Thymus (tissue), 11 donors: ENCODE data around the gene TENM3. TPM values are rescaled to one million over a fixed set of nuclear protein-coding genes. Genes with fewer than 3 reads are reported as not detected.
"Not testable (repeated sequence)": the region's sequence is repeated elsewhere in the genome, so short reads cannot be mapped to it uniquely, and the experiment has no call there.

Experiments
- DNase-seq, 9 donors: peaks; one replicate each; pipeline ENCODE4 v3.0.0-alpha.2; 2013; ENCODE audit warnings: low spot score in 9 of 9, low read depth in 6 of 9, missing footprints in 1 of 9
- H3K27ac ChIP-seq, 2 donors: one replicate each; pipeline ENCODE4 v1.5.1; 2013; ENCODE audit warnings: control low read depth in 1 of 2, low read depth in 1 of 2, low read length in 1 of 2, mild to moderate bottlenecking in 1 of 2, moderate library complexity in 1 of 2
- H3K27me3 ChIP-seq, 2 donors: one replicate each; pipeline ENCODE4 v1.5.1; 2013; ENCODE audit warnings: low read length in 1 of 2; ENCODE audit not compliant: control insufficient read depth in 2 of 2, insufficient read depth in 1 of 2
- H3K36me3 ChIP-seq, 2 donors: one replicate each; pipeline ENCODE4 v1.5.1; 2013; ENCODE audit warnings: low read length in 1 of 2, mild to moderate bottlenecking in 1 of 2, moderate library complexity in 1 of 2; ENCODE audit not compliant: control insufficient read depth in 2 of 2, insufficient read depth in 2 of 2
- H3K4me1 ChIP-seq, 2 donors: one replicate each; pipeline ENCODE4 v1.5.1; 2013; ENCODE audit warnings: low read length in 2 of 2; ENCODE audit not compliant: control insufficient read depth in 2 of 2, insufficient read depth in 2 of 2
- H3K4me3 ChIP-seq, 2 donors: one replicate each; pipeline ENCODE4 v1.5.1; 2013; ENCODE audit warnings: low read length in 2 of 2, control low read depth in 1 of 2, mild to moderate bottlenecking in 1 of 2
- H3K9me3 ChIP-seq, 2 donors: one replicate each; pipeline ENCODE4 v1.5.1; 2013; ENCODE audit warnings: low read length in 1 of 2, mild to moderate bottlenecking in 1 of 2; ENCODE audit not compliant: control insufficient read depth in 2 of 2, insufficient read depth in 1 of 2
- WGBS: extraction: QIAGEN DNeasy Blood & Tissue Kit; methylation state at CpG from one replicate; pipeline ENCODE4 v1.1.7; 2013; 5-methylcytosine and 5-hydroxymethylcytosine counted together
- polyA plus RNA-seq: library from polyadenylated mRNA; stranded (reverse); fragments of 200-250 nt; gene quantifications from one replicate; pipeline ENCODE4 v1.2.3, GENCODE V29; 2013
- total RNA-seq: library from RNA; stranded (reverse); fragments of 120-200 nt; gene quantifications from one replicate; pipeline ENCODE4 v1.2.4, GENCODE V29; 2013
- donor health status: healthy.

The TENM3 gene
- total and polyA plus RNA-seq, 2 donors, result 2.1 to 9.5 TPM

GRCh38 chr4:182369211-182369610, 126.0 kb downstream of the TENM3 start:
- no peak overlapping the region for H3K27ac ChIP-seq
- no peak for DNase-seq
- no peaks in the 10 kb centered on the region for H3K36me3 ChIP-seq
- no peaks in the 10 kb centered on the region for H3K27me3 ChIP-seq
- 60% methylated on average over 3 of the region's 3 CpGs for WGBS
- H3K4me1 ChIP-seq, result no peaks in the 10 kb centered on the region
- no peaks in the 10 kb centered on the region for H3K9me3 ChIP-seq
- no peak overlapping the region for H3K4me3 ChIP-seq

- no peak for DNase-seq
- no peaks in the 10 kb centered on the region for H3K36me3 ChIP-seq
- no peaks in the 10 kb centered on the region for H3K9me3 ChIP-seq
- H3K27ac ChIP-seq, result no peak overlapping the region
- no peak overlapping the region for H3K4me3 ChIP-seq
- WGBS, result 84% methylated on average over 4 of the region's 4 CpGs
- H3K4me1 ChIP-seq, result no peaks in the 10 kb centered on the region
- H3K27me3 ChIP-seq, result no peaks in the 10 kb centered on the region
These were observed 127.3 kb downstream of the TENM3 start for GRCh38 chr4:182370491-182370890.

GRCh38 chr4:182380771-182381181, 137.6 kb downstream of the TENM3 start:
- Histone ChIP-seq H3K27me3 (no peaks in the 10 kb centered on the region), H3K27ac (no peak overlapping the region), H3K4me3 (no peak overlapping the region), H3K9me3 (no peaks in the 10 kb centered on the region), H3K4me1 (no peaks in the 10 kb centered on the region), H3K36me3 (no peaks in the 10 kb centered on the region)
- no peak for DNase-seq
- WGBS, result 88% methylated on average over 8 of the region's 8 CpGs

GRCh38 chr4:182382941-182383340, 139.7 kb downstream of the TENM3 start:
- H3K4me1 ChIP-seq, result no peaks in the 10 kb centered on the region
- no peaks in the 10 kb centered on the region for H3K9me3 ChIP-seq
- no peak overlapping the region for H3K4me3 ChIP-seq
- no peak overlapping the region for H3K27ac ChIP-seq
- H3K27me3 ChIP-seq, result no peaks in the 10 kb centered on the region
- WGBS, result 78% methylated on average over 6 of the region's 6 CpGs
- DNase-seq, result no peak
- no peaks in the 10 kb centered on the region for H3K36me3 ChIP-seq

- no peaks in the 10 kb centered on the region for H3K27me3 ChIP-seq
- no peaks in the 10 kb centered on the region for H3K36me3 ChIP-seq
- H3K9me3 ChIP-seq, result no peaks in the 10 kb centered on the region
- no peak overlapping the region for H3K4me3 ChIP-seq
- no peak overlapping the region for H3K27ac ChIP-seq
- DNase-seq, result no peak
- H3K4me1 ChIP-seq, result no peaks in the 10 kb centered on the region
- 70% methylated on average over 6 of the region's 6 CpGs for WGBS
These were observed 141.5 kb downstream of the TENM3 start for GRCh38 chr4:182384631-182385091.

- 57% methylated on average over 2 of the region's 2 CpGs for WGBS
- no peak overlapping the region for H3K27ac ChIP-seq
- H3K27me3 ChIP-seq, result no peaks in the 10 kb centered on the region
These were observed 142.7 kb downstream of the TENM3 start for GRCh38 chr4:182385897-182386296.

GRCh38 chr4:182386576-182386975, 143.4 kb downstream of the TENM3 start:
- not testable (repeated sequence) for H3K4me3 ChIP-seq, H3K27ac ChIP-seq, H3K4me1 ChIP-seq, H3K27me3 ChIP-seq, H3K9me3 ChIP-seq, DNase-seq, H3K36me3 ChIP-seq
- whole genome bisulfite sequencing, result 96% methylated on average over 35 of the region's 35 CpGs

More at GRCh38 chr4:182385897-182386296, 142.7 kb downstream of the TENM3 start:
- DNase-seq, result no peak
- H3K9me3 ChIP-seq, result no peaks in the 10 kb centered on the region
- H3K36me3 ChIP-seq, result no peaks in the 10 kb centered on the region
- no peaks in the 10 kb centered on the region for H3K4me1 ChIP-seq
- no peak overlapping the region for H3K4me3 ChIP-seq

- 92% methylated on average over 9 of the region's 9 CpGs for WGBS
- Histone ChIP-seq H3K27ac (no peak overlapping the region), H3K4me1 (no peaks in the 10 kb centered on the region), H3K36me3 (no peaks in the 10 kb centered on the region), H3K27me3 (no peaks in the 10 kb centered on the region), H3K9me3 (no peaks in the 10 kb centered on the region), H3K4me3 (no peak overlapping the region)
- DNase-seq, result no peak
These were observed 148.0 kb downstream of the TENM3 start for GRCh38 chr4:182391111-182391684.

- no peaks in the 10 kb centered on the region for H3K4me1 ChIP-seq
- WGBS, result 78% methylated on average over 3 of the region's 3 CpGs
- no peaks in the 10 kb centered on the region for H3K36me3 ChIP-seq
- H3K27me3 ChIP-seq, result no peaks in the 10 kb centered on the region
- no peak for DNase-seq
- H3K4me3 ChIP-seq, result no peak overlapping the region
- no peaks in the 10 kb centered on the region for H3K9me3 ChIP-seq
- no peak overlapping the region for H3K27ac ChIP-seq
These were observed 151.0 kb downstream of the TENM3 start for GRCh38 chr4:182394181-182394580.
